Ishikawa (cell line): ENCODE data around the gene VASN.

ENCODE experiments used
- CEBPB ChIP-seq: IDR thresholded peaks from 2 replicates; pipeline ENCODE4 v1.6.1; 2012
- CREB1 ChIP-seq: IDR thresholded peaks from 2 replicates; pipeline ENCODE4 v1.6.1; 2012; ENCODE audit warnings: low read depth
- EGR1 ChIP-seq: IDR thresholded peaks from 2 replicates; pipeline ENCODE4 v1.6.1; 2012
- EP300 ChIP-seq: IDR thresholded peaks from 2 replicates; pipeline ENCODE4 v1.6.1; 2012; ENCODE audit warnings: borderline replicate concordance
- FOXM1 ChIP-seq: IDR thresholded peaks from 2 replicates; pipeline ENCODE4 v1.6.1; 2012; ENCODE audit warnings: low read depth, borderline replicate concordance
- MAX ChIP-seq: IDR thresholded peaks from 2 replicates; pipeline ENCODE4 v1.6.1; 2012
- NFIC ChIP-seq: IDR thresholded peaks from 2 replicates; pipeline ENCODE4 v1.6.1; 2012
- RAD21 ChIP-seq: IDR thresholded peaks from 2 replicates; pipeline ENCODE4 v1.6.1; 2012; ENCODE audit warnings: low read depth
- REST ChIP-seq: IDR thresholded peaks from 2 replicates; pipeline ENCODE4 v1.6.1; 2012; ENCODE audit warnings: low read depth, mild to moderate bottlenecking
- TAF1 ChIP-seq: IDR thresholded peaks from 2 replicates; pipeline ENCODE4 v1.6.1; 2012; ENCODE audit warnings: low read depth, mild to moderate bottlenecking
- TCF12 ChIP-seq: IDR thresholded peaks from 2 replicates; pipeline ENCODE4 v1.6.1; 2012; ENCODE audit warnings: low read depth
- TEAD4 ChIP-seq: IDR thresholded peaks from 2 replicates; pipeline ENCODE4 v1.6.1; 2012
- USF1 ChIP-seq: IDR thresholded peaks from 2 replicates; pipeline ENCODE4 v1.6.1; 2012
- YY1 ChIP-seq: IDR thresholded peaks from 2 replicates; pipeline ENCODE4 v1.6.1; 2012; ENCODE audit warnings: low read depth
- ZBTB7A ChIP-seq: IDR thresholded peaks from 2 replicates; pipeline ENCODE4 v1.6.1; 2012; ENCODE audit warnings: low read depth

Gene VASN

GRCh38 chr16:4381935-4382794 lies 10.5 kb downstream of the VASN start:
- TF ChIP-seq YY1 = no peak
- no peak for TF ChIP-seq USF1
- TF ChIP-seq TCF12 = no peak
- no peak for TF ChIP-seq TAF1
- no peak for TF ChIP-seq RAD21

- no peak for TF ChIP-seq FOXM1
- TF ChIP-seq ZBTB7A = no peak
- no peak for TF ChIP-seq TEAD4
- TF ChIP-seq TCF12 = no peak
- no peak for TF ChIP-seq YY1
- no peak for TF ChIP-seq MAX
- TF ChIP-seq CEBPB = no peak
- TF ChIP-seq EGR1 = no peak
- no peak for TF ChIP-seq RAD21
- TF ChIP-seq USF1 = no peak
- no peak for TF ChIP-seq TAF1
- TF ChIP-seq EP300 = no peak
- TF ChIP-seq NFIC = no peak
- TF ChIP-seq REST = no peak
Measured at GRCh38 chr16:4382795-4383357, 11.2 kb downstream of the VASN start.

GRCh38 chr16:4383591-4384444 lies 12.2 kb downstream of the VASN start:
- TF ChIP-seq MAX (no peak), FOXM1 (no peak), RAD21 (no peak), TEAD4 (no peak), NFIC (no peak), CREB1 (no peak), USF1 (no peak), CEBPB (no peak), EP300 (no peak), ZBTB7A (no peak), YY1 (no peak), EGR1 (no peak), TCF12 (no peak; the same call in 1 of the 2 replicates), TAF1 (no peak), REST (no peak)

GRCh38 chr16:4384509-4384942 lies 12.9 kb downstream of the VASN start:
- no peak for TF ChIP-seq USF1
